Brain microvascular endothelial cell (primary cell): Measurements from ENCODE around the gene PLPPR1.

Experiments
- DNase-seq: peaks from one replicate; pipeline ENCODE4 v3.0.0-alpha.2; 2020
- H3K27ac ChIP-seq: fragments of 250-450 bp; sonication (Bioruptor Pico); 2 replicates; pipeline ENCODE4 v1.5.1; 2020; ENCODE audit warnings: mild to moderate bottlenecking, moderate library complexity
- H3K27me3 ChIP-seq: fragments of 250-450 bp; sonication (Bioruptor Pico); replicated peaks from 2 replicates; pipeline ENCODE4 v1.5.1; 2020; ENCODE audit warnings: mild to moderate bottlenecking
- H3K36me3 ChIP-seq: fragments of 250-450 bp; sonication (Bioruptor Pico); replicated peaks from 2 replicates; pipeline ENCODE4 v1.5.1; 2020; ENCODE audit warnings: mild to moderate bottlenecking
- H3K4me3 ChIP-seq: 2 replicates; pipeline ENCODE4 v1.5.1; 2011; ENCODE audit warnings: low read depth, mild to moderate bottlenecking, control low read depth, low read length, moderate library complexity
- CTCF ChIP-seq: IDR thresholded peaks from 2 replicates; pipeline ENCODE4 v1.5.1; 2011; ENCODE audit warnings: low read depth, mild to moderate bottlenecking, moderate library complexity, low read length, control low read depth, inconsistent platforms; ENCODE audit errors: missing control alignments
- in situ Hi-C: cut with HindIII; loops from 2 replicates; pipeline ENCODE4 v1.10.0; 2017; ENCODE audit warnings: low sequenced_read_pairs, low pct_ligation_motif_present

Gene PLPPR1

DNA sequence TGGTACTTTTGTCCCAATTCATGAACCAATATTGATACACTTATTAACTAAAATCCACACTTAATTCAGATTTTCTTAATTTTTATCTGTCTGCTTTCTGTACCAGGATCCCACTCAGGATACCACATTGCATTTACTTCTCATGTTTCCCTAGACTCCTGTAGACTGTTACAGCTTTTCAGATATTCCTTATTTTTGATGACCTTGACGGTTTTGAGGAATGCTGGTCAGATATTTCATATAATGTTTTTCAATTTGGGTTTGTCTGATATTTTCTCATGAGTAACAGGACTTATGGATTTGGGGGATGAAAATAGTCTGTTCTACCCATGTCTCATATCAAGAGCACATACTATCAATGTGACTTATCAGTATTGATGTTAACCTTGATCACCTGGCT, 37.4 kb downstream of the PLPPR1 start:
- in situ Hi-C loops = no loop called here
- Histone ChIP-seq H3K36me3 (no peaks in the 10 kb centered on the region), H3K27ac (no peak overlapping the region), H3K4me3 (no peak overlapping the region), H3K27me3 (no peaks in the 10 kb centered on the region)
- no peak for DNase-seq
- no peak for TF ChIP-seq CTCF

GRCh38 chr9:101068696-101069095, 40.2 kb downstream of the PLPPR1 start:
- no peak for TF ChIP-seq CTCF
- Histone ChIP-seq H3K27ac (no peak overlapping the region), H3K27me3 (no peaks in the 10 kb centered on the region), H3K36me3 (no peaks in the 10 kb centered on the region), H3K4me3 (no peak overlapping the region)
- DNase-seq = no peak
- in situ Hi-C loops = no loop called here

GRCh38 chr9:101072259-101072658, 43.7 kb downstream of the PLPPR1 start:
- H3K4me3 ChIP-seq = no peak overlapping the region
- in situ Hi-C loops = no loop called here
- H3K36me3 ChIP-seq = no peaks in the 10 kb centered on the region
- TF ChIP-seq CTCF = no peak
- H3K27me3 ChIP-seq = no peaks in the 10 kb centered on the region
- H3K27ac ChIP-seq = no peak overlapping the region
- no peak for DNase-seq

DNA sequence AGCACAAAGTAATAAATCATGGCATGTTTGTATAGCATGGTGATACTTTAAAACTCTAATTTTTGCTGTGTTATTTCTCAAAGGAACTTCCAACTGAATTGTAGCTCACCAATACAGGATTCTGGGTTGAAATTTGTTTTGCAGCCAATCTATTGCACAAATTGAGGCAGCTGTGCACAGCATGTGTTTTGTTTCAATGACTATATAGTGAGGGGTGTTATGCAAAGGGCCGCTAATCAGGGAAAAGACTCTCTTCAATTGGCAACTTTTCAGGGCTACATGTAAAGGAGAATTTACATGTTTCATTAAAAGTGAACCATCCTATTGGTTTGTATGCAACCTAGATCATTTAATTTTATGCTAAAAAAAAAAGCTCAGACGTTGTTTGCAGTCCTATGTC, 44.6 kb downstream of the PLPPR1 start:
- no peak for DNase-seq
- Histone ChIP-seq H3K36me3 (no peaks in the 10 kb centered on the region), H3K27me3 (no peaks in the 10 kb centered on the region), H3K4me3 (no peak overlapping the region), H3K27ac (no peak overlapping the region)
- TF ChIP-seq CTCF = no peak
- in situ Hi-C loops = no loop called here

GRCh38 chr9:101081641-101082040, 53.1 kb downstream of the PLPPR1 start:
- in situ Hi-C loops = no loop called here

More at GRCh38 chr9:101081641-101082040, 53.1 kb downstream of the PLPPR1 start:
- TF ChIP-seq CTCF = no peak
- no peaks in the 10 kb centered on the region for H3K27me3 ChIP-seq
- no peaks in the 10 kb centered on the region for H3K36me3 ChIP-seq
- H3K27ac ChIP-seq = no peak overlapping the region
- H3K4me3 ChIP-seq = no peak overlapping the region
- no peak for DNase-seq
